ENCODE measurements around the gene AADAT. TPM values are rescaled to one million over a fixed set of nuclear protein-coding genes. Genes with fewer than 3 reads are reported as not detected.

AADAT gene
- total and polyA plus RNA-seq, 2 of the 4 experiments (the other 2 are of a cell fraction), result 4.7 to 6.9 TPM

- Histone ChIP-seq H3K9me1 (ENCODE audit: insufficient read depth, low read length) (no peaks in the 10 kb centered on the region), H3K36me3 (ENCODE audit: control insufficient read depth, insufficient read depth, low read length) (no peaks in the 10 kb centered on the region), H3K27ac (ENCODE audit: insufficient read depth, low read length) (no peak overlapping the region), H4K5ac (ENCODE audit: low read depth, low read length) (no peak overlapping the region), H2BK15ac (ENCODE audit: low read depth, low read length) (no peak overlapping the region), H3K79me1 (ENCODE audit: low read depth in 1 of 2, low read length in 2 of 2) (no peaks in the 10 kb centered on the region), H3K14ac (replicated peaks; ENCODE audit: low read depth, low read length) (no peak overlapping the region), H3K4me2 (ENCODE audit: low read depth, low read length) (no peak overlapping the region), H2BK5ac (ENCODE audit: low read depth, low read length, poor library complexity, severe bottlenecking) (no peak overlapping the region), H3K4ac (ENCODE audit: low read depth, low read length) (no peak overlapping the region), H3K27me3 (ENCODE audit: control insufficient read depth, insufficient read depth, low read length) (no peaks in the 10 kb centered on the region), H3K23ac (ENCODE audit: low read depth, low read length) (no peak overlapping the region), H3K56ac (ENCODE audit: extremely low read depth, insufficient read depth, low read length) (no peak overlapping the region), H2BK20ac (ENCODE audit: low read depth, low read length) (no peak overlapping the region), H3K4me1 (ENCODE audit: control insufficient read depth, insufficient read depth, low read length) (no peaks in the 10 kb centered on the region), H3K9ac (ENCODE audit: low read depth, low read length) (no peak overlapping the region), H4K8ac (ENCODE audit: low read depth in 2 of 2, low read length in 2 of 2) (no peak overlapping the region), H4K91ac (ENCODE audit: insufficient read depth, low read depth, low read length) (no peak overlapping the region), H3K9me3 (ENCODE audit: control insufficient read depth, insufficient read depth, low read length) (no peaks in the 10 kb centered on the region), H3K4me3 (ENCODE audit: insufficient read depth, low read depth, low read length) (no peak overlapping the region), H3K18ac (ENCODE audit: low read depth, low read length) (no peak overlapping the region), H2AK5ac (ENCODE audit: low read depth, low read length) (no peak overlapping the region), H2BK120ac (ENCODE audit: low read depth, low read length) (no peak overlapping the region), H2AFZ (replicated peaks; ENCODE audit: low read length, poor library complexity) (no peak overlapping the region), H2AK9ac (replicated peaks; ENCODE audit: low read depth, low read length, poor library complexity) (no peak overlapping the region), H4K20me1 (ENCODE audit: insufficient read depth, low read length) (no peaks in the 10 kb centered on the region)
- POLR2A ChIA-PET (ENCODE audit: unreplicated experiment), result no interaction called here
- CTCF ChIA-PET, result no interaction called here
- intact Hi-C loops (cut with micrococcal nuclease), result no loop called here
- BruUV-seq (replicated peaks), result no TSS peak
- dilution Hi-C loops (cut with HindIII; ENCODE audit: low sequenced_read_pairs, unreplicated experiment), result no loop called here
- in situ Hi-C loops (cut with MboI; ENCODE audit: low sequenced_read_pairs), result no loop called here
- no peak for TF ChIP-seq SMC3 (IDR thresholded peaks at IDR 0.05; ENCODE audit: low read depth, low read length)
- TF ChIP-seq CEBPB (IDR thresholded peaks at IDR 0.05; ENCODE audit: low read depth, low read length), result no peak
- no peak for TF ChIP-seq RAD21 (IDR thresholded peaks at IDR 0.05; ENCODE audit: low read length)
- no peak for TF ChIP-seq NFE2L2 (IDR thresholded peaks at IDR 0.05; ENCODE audit: low read depth, low read length)
- no peak for TF ChIP-seq POLR2A (IDR thresholded peaks at IDR 0.05; ENCODE audit: low read depth, low read length)
- no peak for TF ChIP-seq MAFK (IDR thresholded peaks at IDR 0.05; ENCODE audit: low read depth, low read length)
- no peak for TF ChIP-seq CHD1 (IDR thresholded peaks at IDR 0.05; ENCODE audit: low read depth, low read length)
- no peak for TF ChIP-seq MAZ (IDR thresholded peaks at IDR 0.05; ENCODE audit: borderline replicate concordance, low read depth, low read length)
- TF ChIP-seq CTCF (conservative IDR thresholded peaks at IDR 0.05; ENCODE audit: low read depth, low read length), result no peak
- TF ChIP-seq FOS (IDR thresholded peaks at IDR 0.05; ENCODE audit: low read depth, low read length), result no peak
- no peak for TF ChIP-seq MXI1 (IDR thresholded peaks at IDR 0.05; ENCODE audit: borderline replicate concordance, low read depth, low read length)
- TF ChIP-seq RFX5 (IDR thresholded peaks at IDR 0.05; ENCODE audit: low read depth, low read length), result no peak
- no peak for TF ChIP-seq RCOR1 (IDR thresholded peaks at IDR 0.05; ENCODE audit: insufficient replicate concordance, low read length)
- TF ChIP-seq ELK1 (IDR thresholded peaks at IDR 0.05; ENCODE audit: borderline replicate concordance, low read depth, low read length), result no peak
- no peak for TF ChIP-seq USF2 (IDR thresholded peaks at IDR 0.05; ENCODE audit: low read depth, low read length)
- TF ChIP-seq BHLHE40 (IDR thresholded peaks at IDR 0.05; ENCODE audit: low read depth, low read length), result no peak
- ATAC-seq (ENCODE audit: low read depth) (no peak), DNase-seq (no peak)
- no CpG with 5 or more reads among the region's 3 CpGs for WGBS, 2 experiments (ENCODE audit: extremely low coverage in 2 of 2, insufficient read length in 1 of 2)
Measured at GRCh38 chr4:170111546-170111945, 21.8 kb upstream of the AADAT start.

Measured in IMR-90 (cell line).